ENCODE measurements around the gene MOGAT3.

MOGAT3 gene, protein sequence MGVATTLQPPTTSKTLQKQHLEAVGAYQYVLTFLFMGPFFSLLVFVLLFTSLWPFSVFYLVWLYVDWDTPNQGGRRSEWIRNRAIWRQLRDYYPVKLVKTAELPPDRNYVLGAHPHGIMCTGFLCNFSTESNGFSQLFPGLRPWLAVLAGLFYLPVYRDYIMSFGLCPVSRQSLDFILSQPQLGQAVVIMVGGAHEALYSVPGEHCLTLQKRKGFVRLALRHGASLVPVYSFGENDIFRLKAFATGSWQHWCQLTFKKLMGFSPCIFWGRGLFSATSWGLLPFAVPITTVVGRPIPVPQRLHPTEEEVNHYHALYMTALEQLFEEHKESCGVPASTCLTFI

DNA sequence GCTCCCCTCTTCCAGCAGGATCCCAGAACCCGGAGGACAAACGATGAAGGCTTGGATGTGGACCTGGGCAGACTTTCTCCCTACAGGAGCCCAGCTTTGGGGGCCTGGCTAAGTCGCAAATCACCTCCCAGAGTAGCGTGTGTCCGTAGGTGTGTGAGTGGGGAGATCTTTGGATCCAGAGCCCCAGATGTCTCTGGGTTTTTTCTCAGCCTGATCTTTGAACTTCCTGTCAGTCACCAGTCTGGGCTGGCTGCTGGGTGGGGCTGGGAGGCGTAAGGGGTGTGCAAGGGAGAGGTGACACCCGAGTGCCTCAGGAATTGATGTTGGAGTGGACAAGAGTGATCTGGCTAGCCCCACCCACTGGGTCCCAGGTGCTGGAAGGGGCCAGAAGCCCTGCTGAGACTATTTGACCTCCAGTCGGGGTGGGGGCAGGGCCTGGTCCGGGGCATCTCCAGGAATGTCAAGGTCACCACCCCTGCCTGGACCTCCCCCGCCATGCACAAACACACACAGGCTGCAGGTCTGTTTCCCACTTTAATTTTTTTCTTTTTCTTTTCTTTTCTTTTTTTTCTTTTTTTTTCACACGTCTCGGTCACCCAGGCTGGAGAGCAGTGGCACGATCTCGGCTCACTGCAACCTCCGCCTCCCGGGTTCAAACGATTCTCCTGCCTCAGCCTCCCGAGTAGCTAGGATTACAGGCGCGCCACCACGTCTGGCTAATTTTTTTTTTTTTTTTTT lies at the start of gene MOGAT3:
MOGAT3 (minus strand) TSS at position 175 of the 738 bp plus-strand sequence. CDS start 182 bp downstream, outside the sequence.
- H2AFZ ChIP-seq (ENCODE audit: low read length), result no peak within 1 kb of the TSS
- no peaks in the 10 kb centered on the region for H3F3A ChIP-seq (ENCODE audit: insufficient read depth, low read length)
- no peaks in the 10 kb centered on the region for H3K9me3 ChIP-seq (ENCODE audit: low read length)
- no peaks in the 10 kb centered on the region; the same call in 1 of the 2 replicates for H3K27me3 ChIP-seq (ENCODE audit: insufficient read depth, low read length)
- H3K4me3 ChIP-seq (ENCODE audit: low read depth, low read length, poor library complexity, severe bottlenecking), result no peak within 1 kb of the TSS
- peaks cover 10% of the 10 kb centered on the region for H3K4me1 ChIP-seq (ENCODE audit: insufficient read depth, low read length, severe bottlenecking)
- H3K4me2 ChIP-seq (ENCODE audit: low read length), result no peak within 1 kb of the TSS
- TF ChIP-seq, protein P1, sequence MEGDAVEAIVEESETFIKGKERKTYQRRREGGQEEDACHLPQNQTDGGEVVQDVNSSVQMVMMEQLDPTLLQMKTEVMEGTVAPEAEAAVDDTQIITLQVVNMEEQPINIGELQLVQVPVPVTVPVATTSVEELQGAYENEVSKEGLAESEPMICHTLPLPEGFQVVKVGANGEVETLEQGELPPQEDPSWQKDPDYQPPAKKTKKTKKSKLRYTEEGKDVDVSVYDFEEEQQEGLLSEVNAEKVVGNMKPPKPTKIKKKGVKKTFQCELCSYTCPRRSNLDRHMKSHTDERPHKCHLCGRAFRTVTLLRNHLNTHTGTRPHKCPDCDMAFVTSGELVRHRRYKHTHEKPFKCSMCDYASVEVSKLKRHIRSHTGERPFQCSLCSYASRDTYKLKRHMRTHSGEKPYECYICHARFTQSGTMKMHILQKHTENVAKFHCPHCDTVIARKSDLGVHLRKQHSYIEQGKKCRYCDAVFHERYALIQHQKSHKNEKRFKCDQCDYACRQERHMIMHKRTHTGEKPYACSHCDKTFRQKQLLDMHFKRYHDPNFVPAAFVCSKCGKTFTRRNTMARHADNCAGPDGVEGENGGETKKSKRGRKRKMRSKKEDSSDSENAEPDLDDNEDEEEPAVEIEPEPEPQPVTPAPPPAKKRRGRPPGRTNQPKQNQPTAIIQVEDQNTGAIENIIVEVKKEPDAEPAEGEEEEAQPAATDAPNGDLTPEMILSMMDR (IDR thresholded peaks at IDR 0.05; ENCODE audit: low read length), result no peak
- no peak for TF ChIP-seq EZH2 (IDR thresholded peaks at IDR 0.05; ENCODE audit: borderline replicate concordance, low read length)
- no peak within 1 kb of the TSS for H3K9ac ChIP-seq (ENCODE audit: low read length)
- H3K36me3 ChIP-seq (ENCODE audit: insufficient read depth, low read length), result no peaks in the 10 kb centered on the region
- no peaks in the 10 kb centered on the region for H4K20me1 ChIP-seq (ENCODE audit: insufficient read depth, low read length)
- H3K79me2 ChIP-seq (ENCODE audit: insufficient read depth, low read length), result no peaks in the 10 kb centered on the region
- no peak within 1 kb of the TSS for H3K27ac ChIP-seq (ENCODE audit: low read depth, low read length, poor library complexity, severe bottlenecking)
- H3K9me2 ChIP-seq (ENCODE audit: low read depth, low read length), result no peaks in the 10 kb centered on the region

DNA sequence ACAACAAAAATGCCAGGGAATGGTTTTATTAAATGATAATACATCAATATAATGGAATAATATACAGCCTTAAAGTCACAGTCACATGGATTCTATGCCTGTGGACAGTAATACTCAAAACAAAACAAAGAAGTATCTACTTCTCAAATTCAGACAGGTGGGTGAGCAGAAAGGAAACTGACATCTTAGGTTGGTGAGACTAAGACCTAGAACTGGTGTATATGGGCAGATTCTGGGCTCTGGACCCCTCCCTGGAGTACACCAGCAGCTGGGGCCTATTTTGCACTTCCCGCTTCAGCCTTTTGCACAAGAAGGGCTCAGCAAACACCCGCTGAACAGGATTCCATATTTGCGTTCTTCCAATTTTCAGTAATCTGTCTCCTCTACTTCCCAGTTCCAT lies 49.5 kb upstream of the MOGAT3 start:
- H3K9me2 ChIP-seq (ENCODE audit: low read depth, low read length), result no peaks in the 10 kb centered on the region
- H3F3A ChIP-seq (ENCODE audit: insufficient read depth, low read length), result no peaks in the 10 kb centered on the region
- peak overlapping the region; percentile 35; the same call in 1 of the 2 replicates for H3K9ac ChIP-seq (ENCODE audit: low read length)
- peaks cover 31% of the 10 kb centered on the region for H3K4me1 ChIP-seq (ENCODE audit: insufficient read depth, low read length, severe bottlenecking)
- H3K27me3 ChIP-seq (ENCODE audit: insufficient read depth, low read length), result no peaks in the 10 kb centered on the region
- H3K4me3 ChIP-seq (ENCODE audit: low read depth, low read length, poor library complexity, severe bottlenecking), result peak overlapping the region; percentile 95
- H3K36me3 ChIP-seq (ENCODE audit: insufficient read depth, low read length), result peaks cover 17% of the 10 kb centered on the region
- H4K20me1 ChIP-seq (ENCODE audit: insufficient read depth, low read length), result no peaks in the 10 kb centered on the region
- H3K27ac ChIP-seq (ENCODE audit: low read depth, low read length, poor library complexity, severe bottlenecking), result no peak overlapping the region
- peak overlapping the region; percentile 84 for H3K4me2 ChIP-seq (ENCODE audit: low read length)
- no peaks in the 10 kb centered on the region for H3K9me3 ChIP-seq (ENCODE audit: low read length)
- peaks cover 20% of the 10 kb centered on the region for H3K79me2 ChIP-seq (ENCODE audit: insufficient read depth, low read length)
- no peak overlapping the region for H2AFZ ChIP-seq (ENCODE audit: low read length)
- TF ChIP-seq, protein P1 (IDR thresholded peaks at IDR 0.05; ENCODE audit: low read length), result no peak
- TF ChIP-seq EZH2 (IDR thresholded peaks at IDR 0.05; ENCODE audit: borderline replicate concordance, low read length), result no peak

DNA sequence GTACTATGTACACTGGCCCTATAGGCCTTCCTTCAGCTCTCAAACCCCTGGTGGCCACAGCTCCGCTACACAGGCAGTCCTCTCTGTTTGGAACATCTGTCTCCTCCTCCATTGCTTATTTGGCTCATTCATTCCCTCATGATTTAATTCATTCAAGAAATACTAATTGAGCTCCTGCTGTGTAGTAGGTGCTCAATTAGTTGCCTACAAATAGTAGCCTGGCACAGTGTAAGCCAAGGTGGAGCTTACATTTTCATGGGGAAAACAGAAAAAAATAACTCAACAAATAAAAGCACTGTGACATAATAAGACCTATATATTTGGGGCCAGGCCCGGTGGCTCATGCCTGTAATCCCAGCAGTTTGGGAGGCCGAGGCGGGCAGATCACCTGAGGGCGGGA lies 47.4 kb upstream of the MOGAT3 start:
- H3K36me3 ChIP-seq (ENCODE audit: insufficient read depth, low read length), result peaks cover 23% of the 10 kb centered on the region
- H3F3A ChIP-seq (ENCODE audit: insufficient read depth, low read length), result no peaks in the 10 kb centered on the region
- TF ChIP-seq EZH2 (IDR thresholded peaks at IDR 0.05; ENCODE audit: borderline replicate concordance, low read length), result no peak
- H3K27me3 ChIP-seq (ENCODE audit: insufficient read depth, low read length), result no peaks in the 10 kb centered on the region
- H3K9me3 ChIP-seq (ENCODE audit: low read length), result no peaks in the 10 kb centered on the region
- no peak overlapping the region for H3K4me2 ChIP-seq (ENCODE audit: low read length)
- no peak overlapping the region for H2AFZ ChIP-seq (ENCODE audit: low read length)
- peaks cover 27% of the 10 kb centered on the region for H3K79me2 ChIP-seq (ENCODE audit: insufficient read depth, low read length)
- no peak overlapping the region for H3K9ac ChIP-seq (ENCODE audit: low read length)
- no peaks in the 10 kb centered on the region for H4K20me1 ChIP-seq (ENCODE audit: insufficient read depth, low read length)
- no peak overlapping the region for H3K27ac ChIP-seq (ENCODE audit: low read depth, low read length, poor library complexity, severe bottlenecking)
- no peaks in the 10 kb centered on the region for H3K9me2 ChIP-seq (ENCODE audit: low read depth, low read length)
- H3K4me1 ChIP-seq (ENCODE audit: insufficient read depth, low read length, severe bottlenecking), result peaks cover 43% of the 10 kb centered on the region
- no peak overlapping the region for H3K4me3 ChIP-seq (ENCODE audit: low read depth, low read length, poor library complexity, severe bottlenecking)

Measured in OCI-LY1 (cell line).